Eye (tissue), 1 donor: ENCODE measurements around the gene ORC3.
"Not testable (repeated sequence)": the region's sequence is repeated elsewhere in the genome, so short reads cannot be mapped to it uniquely, and the experiment has no call there.

ENCODE experiments used
- DNase-seq: peaks from one replicate; pipeline ENCODE4 v3.0.0-alpha.2; 2015

Gene ORC3

GRCh38 chr6:87606199-87606598 is 16.3 kb downstream of the ORC3 start:
- DNase-seq, result no peak

DNA sequence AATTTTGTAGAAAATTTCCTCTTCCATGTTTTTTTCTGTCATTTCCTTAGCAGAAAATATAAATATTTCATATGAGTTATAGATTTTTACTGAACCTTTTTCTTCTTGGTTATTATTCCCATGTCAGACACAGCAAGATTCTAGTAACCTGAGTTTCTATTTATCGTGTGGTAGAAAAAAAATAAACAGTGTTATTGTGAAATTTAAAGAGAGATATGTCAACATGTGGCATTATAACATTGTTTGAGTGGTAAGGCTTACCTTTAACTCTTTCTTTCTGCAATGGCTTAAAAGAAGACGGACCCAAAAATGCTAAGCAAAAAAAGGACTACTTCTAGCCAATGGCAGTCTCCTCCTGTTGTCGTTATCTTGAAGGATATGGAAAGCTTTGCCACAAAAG is 18.9 kb downstream of the ORC3 start:
- DNase-seq, result no peak

GRCh38 chr6:87613018-87613417 is 23.1 kb downstream of the ORC3 start:
- DNase-seq, result not testable (repeated sequence)

DNA sequence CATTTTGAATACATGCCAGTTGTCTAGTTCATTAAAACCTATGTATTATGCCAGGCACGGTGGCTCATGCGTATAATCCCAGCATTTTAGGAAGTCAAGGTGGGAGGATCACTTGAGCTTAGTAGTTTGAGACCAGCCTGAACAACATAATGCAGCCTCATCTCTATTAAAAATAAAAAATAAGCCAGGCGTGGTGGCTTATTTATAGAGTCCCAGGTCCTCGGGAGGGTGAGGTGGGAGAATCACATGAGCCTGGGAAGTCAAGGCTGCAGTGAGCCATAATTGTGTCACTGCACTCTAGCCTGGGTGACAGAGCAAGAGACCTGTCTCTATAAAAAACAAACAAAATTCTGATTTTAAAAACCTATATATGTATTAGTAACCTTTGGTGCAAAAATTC is 27.5 kb downstream of the ORC3 start:
- DNase-seq, result no peak

- DNase-seq, result no peak
Measured at GRCh38 chr6:87618531-87618930, 28.6 kb downstream of the ORC3 start.

GRCh38 chr6:87623248-87623647 is 33.3 kb downstream of the ORC3 start:
- DNase-seq, result no peak

- no peak for DNase-seq
Measured at GRCh38 chr6:87628424-87628823, 38.5 kb downstream of the ORC3 start.

DNA sequence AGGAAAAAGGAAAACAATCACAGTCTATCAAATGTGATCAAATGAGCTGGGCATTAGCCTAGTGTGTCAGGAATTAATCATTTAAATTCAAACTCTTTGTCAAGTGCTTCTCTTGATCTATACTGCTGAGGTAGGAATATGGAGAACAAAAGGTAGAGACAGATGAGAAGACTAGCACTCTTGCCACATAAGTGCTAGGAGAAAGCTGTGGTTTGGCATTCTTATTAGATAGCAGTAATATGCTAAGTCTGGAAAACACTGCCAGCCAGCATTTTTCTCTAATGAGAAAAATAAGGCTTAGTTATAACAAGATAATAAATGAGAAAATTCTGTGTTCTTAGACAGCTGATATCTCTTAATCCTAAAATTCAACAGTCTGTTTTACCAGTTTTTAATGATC is 38.9 kb downstream of the ORC3 start:
- no peak for DNase-seq

DNA sequence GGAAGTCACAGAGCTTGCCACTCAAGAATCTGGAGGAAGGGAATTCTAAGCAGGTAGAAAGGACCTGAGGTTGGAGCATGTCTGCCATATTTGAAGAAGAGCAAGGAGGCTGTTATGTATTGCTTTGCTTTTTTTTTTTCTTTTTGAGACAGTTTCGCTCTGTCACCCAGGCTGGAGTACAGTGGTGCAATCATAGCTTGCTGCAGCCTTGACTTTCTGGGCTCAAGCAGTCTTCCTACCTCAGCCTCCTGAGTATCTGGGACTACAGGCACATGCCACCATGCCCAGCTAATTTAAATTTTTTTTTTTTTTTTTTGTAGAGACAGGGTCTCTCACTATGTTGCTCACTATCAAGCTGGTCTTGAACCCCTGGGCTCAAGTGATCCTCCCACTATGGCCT is 40.8 kb downstream of the ORC3 start:
- no peak for DNase-seq

DNA sequence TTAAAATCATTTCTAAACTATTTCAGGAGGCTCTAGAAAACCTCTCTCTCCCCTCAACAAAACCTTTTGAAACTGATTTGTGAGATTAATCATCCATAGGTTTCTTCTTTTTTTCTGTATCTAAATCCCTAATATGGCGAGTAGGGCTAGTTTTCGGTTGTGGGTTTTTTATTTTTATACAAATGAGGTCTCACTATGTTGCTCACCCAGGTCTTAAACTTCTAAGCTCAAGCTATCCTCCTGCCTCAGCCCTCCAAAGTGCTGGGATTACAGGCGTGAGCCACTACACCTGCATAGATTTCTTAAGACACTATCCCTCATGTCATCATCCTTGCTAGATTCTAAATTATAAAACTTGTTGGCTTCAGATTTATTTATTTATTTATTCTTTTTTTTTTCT is 43.9 kb downstream of the ORC3 start:
- DNase-seq, result no peak

- DNase-seq, result no peak
Measured at GRCh38 chr6:87636315-87636714, 46.4 kb downstream of the ORC3 start.

DNA sequence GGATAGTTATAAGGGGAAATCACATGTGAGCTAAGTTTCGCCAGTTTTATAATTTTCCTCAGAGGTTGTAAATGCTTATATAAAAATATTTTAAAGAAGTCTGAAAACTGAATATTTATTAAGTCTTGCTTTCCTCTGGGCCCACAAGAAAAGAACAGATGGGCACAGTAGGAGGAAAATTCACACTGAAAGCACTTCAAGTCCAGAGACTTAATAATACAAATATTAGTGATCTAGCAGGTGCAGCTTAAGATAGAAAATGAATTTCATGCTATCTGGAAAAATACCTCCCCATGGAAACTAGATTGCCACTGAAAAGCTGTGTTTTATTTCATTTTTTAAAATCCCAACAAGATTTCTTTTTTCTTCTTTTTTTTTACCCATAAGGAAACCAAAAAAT is 47.2 kb downstream of the ORC3 start:
- no peak for DNase-seq

DNA sequence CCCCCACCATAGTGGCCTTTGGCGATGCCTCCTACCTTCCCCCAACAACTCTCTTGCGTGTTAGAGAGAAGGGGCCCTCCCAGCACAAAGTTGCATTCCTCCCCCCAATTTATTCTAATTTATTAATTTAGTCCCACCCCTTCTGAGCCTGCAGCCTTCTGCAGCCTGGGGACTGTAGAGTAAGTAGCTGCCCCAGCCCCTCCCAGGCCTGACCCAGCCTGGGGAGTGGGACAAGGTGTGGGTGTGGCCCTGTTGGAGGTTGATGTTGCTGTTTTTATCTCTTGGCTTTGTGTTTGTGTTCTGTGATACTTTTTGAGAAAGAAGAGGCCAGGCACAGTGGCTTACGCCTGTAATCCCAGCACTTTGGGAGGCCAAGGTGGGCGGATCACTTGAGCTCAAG is 49.4 kb downstream of the ORC3 start:
- DNase-seq, result no peak

- no peak for DNase-seq
Measured at GRCh38 chr6:87641065-87641692, 51.2 kb downstream of the ORC3 start.

GRCh38 chr6:87645080-87645479 is 55.1 kb downstream of the ORC3 start:
- DNase-seq, result no peak

DNA sequence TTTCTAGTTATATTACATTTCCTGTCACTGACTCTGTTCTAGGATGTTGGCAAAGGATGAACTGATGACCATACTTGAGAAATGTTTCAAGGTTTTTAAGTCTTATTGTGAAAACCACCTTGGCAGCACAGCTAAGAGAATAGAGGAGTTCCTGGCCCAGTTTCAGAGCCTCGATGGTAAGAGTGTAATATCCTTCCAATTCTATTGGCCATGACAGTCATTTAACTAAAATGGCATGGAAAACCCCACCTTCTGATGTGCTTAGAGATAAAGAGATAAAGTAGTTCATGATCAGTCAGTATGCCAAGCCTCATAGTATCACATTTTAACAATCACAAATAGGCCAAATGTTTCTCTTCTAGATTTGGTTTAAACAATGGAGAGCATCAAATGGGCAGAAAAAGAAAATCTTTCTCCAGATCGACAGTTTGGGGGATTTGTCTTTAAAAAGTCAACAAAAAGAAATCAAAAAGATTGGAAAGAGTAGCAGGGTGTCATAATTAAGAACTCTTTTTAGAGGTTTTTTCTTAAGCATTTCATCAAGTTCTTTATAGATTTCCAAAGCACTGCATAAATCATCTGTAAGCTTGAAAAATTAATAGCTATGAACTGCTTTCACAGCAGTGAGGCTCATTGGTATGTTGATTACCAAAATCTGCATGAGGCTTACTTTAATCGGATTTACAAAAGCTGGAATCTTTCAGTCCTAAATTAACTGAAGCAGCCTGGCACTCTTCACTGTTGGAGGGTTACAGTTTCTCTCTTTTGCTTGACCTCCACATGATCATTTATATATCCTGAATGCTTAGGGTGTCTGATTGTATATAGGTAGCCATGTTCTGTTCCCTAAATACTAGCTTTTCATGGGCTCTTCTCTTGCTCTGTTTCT is 63.4 kb downstream of the ORC3 start:
- DNase-seq, result no peak

DNA sequence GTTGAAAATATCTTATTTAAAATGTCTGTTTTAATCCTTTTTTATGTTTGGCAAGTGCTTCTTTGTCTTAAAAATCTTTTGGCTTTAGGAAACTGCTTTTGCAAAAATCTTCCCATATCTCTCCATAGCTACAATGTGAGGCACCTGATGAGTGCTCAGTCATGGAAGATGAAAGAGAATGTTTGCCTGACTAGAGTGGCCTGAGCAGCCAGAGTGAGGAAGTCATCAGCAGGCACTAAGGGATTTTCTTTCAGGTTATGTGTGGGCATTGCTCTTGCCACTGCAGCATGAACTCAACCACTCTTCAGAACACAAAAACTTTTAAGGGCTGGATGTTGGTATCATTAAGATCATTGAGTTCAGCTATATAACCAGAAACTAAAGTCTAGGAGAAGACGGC is 64.2 kb downstream of the ORC3 start:
- no peak for DNase-seq

DNA sequence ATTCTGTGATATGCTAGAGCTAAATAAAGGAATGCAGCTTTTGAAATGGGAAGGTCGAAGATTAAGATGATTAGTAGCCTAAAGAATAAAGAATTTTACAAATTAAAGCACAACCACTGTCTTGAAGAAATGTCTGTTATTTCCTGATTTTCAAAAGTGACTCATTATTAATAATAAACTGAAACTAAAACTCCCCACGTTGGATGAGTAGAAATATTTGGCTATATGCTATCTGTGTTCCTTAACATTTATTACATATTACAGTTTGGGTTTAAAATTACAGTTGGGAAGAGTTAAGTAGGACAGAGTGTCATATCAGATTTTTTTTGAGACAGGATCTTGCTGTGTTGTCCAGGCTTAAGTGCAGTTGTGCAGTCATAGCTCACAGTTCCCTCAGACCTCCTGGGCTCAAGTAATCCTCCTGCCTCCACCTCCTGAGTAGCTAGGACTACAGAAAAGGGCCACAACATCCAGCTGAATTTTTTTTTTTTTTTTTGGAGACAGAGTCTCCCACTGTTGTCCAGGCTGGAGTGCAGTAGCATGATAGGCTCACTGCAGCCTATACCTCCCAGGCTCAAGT is 65.0 kb downstream of the ORC3 start:
- no peak for DNase-seq

DNA sequence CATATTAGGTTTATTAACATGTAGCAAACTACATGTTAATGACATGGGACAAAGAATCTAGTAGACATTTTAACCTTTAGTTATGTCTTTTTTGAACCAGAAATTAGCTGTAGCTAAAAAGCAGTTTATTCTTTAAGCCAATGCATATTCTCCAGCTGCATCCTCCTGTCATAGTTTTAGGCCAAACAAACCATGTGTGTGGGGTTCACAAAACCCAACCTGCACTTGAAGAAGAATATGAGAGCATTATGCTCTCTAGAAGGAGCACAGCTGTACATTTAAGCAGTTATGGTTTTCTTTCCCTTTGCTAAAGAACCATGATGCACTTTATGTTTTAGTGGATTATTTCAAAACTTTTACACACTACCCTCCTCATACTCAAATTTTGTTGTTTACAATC is 65.9 kb downstream of the ORC3 start:
- DNase-seq, result no peak

DNA sequence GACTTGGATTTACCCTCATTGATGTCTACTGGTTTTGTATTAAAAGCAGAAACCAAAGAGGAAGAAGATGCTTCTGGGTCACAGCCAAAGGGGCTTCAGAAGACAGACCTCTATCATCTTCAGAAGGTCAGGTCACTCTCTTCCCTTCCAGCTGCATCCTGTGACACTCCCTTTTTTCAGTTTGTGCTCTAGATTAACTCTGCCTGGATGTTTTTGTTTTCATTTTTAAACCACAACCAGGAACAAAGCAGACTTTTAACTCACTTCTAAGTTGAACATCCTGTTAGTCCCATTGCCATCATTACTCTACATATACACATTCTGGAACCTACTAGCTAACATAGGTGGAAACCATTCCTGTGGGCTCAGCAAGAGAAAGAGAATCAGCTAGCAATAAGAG is 66.9 kb downstream of the ORC3 start:
- DNase-seq, result no peak

DNA sequence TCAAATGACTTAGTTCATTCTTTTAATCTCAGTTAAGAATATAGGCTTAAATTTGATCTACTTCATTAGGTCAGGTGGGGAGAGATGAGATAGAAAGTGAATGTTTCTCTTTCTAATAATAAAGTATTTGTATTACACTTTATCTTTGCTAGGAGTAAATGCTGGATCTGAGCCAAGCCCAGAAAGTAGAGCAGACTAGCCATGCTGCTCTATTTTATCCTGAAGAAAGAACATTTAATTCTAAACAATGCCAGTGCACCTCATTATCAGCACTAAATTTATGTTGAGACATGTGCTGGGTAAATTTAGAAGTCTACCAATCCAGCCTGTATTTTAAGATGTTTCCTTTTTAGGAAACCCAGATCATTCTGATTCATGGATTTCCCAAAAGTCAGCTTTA is 68.6 kb downstream of the ORC3 start:
- no peak for DNase-seq

GRCh38 chr6:87660226-87660911 is 70.4 kb downstream of the ORC3 start:
- DNase-seq, result no peak

- DNase-seq, result no peak
Measured at GRCh38 chr6:87661016-87661415, 71.1 kb downstream of the ORC3 start.

GRCh38 chr6:87661503-87661902 is 71.6 kb downstream of the ORC3 start:
- no peak for DNase-seq
